Measurements from ENCODE around the gene CDKN2B-AS1.

The CDKN2B-AS1 gene

DNA sequence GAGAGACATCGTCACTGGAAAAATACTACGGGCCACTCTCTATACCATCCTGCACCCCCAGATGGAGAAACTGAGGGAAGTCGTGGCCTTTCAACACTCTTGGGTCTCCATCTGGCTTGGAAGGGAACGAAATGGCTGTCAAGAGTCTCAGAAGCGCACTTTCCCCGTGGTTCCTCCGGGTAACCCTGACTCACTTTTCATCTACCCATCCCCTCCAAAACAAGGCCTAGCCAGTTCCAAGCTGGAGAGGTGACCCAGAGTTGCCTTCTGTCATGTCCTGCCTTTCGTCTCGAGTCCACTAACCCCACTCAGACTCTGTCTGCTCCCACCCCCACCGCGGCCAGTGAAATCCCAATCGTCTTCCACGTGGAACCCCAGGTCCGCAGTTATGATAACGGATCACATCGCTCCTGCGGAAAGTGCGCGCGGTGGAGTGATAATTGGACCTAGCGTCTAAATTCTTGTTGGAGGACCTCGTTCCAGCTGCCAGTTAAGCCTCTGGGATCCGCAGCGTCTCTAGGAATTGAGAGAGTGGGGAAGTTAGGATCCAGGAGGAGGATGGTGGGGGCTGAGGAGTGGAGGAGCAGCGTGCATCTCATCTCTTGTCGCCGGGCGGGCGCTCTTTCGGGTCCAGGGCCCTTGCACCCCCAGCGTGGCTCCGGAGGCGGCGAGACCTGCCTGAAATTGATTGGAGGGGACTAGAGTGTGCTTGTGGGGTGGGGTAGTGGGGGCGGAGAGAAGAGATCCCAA is 5.0 kb upstream of the CDKN2B-AS1 start (continued):
- TF ChIP-seq ZNF501 (tag by site-specific recombination; IDR thresholded peaks at IDR 0.05) (no peak), ZNF114 (tag by site-specific recombination; IDR thresholded peaks at IDR 0.05) (no peak), ZFP37 (tag by site-specific recombination; IDR thresholded peaks at IDR 0.05) (no peak), SCRT2 (tag by site-specific recombination; IDR thresholded peaks at IDR 0.05) (no peak), ZNF174 (tag by site-specific recombination; IDR thresholded peaks at IDR 0.05) (no peak), ZNF2 (tag by site-specific recombination; IDR thresholded peaks at IDR 0.05) (no peak), ZNF138 (tag by site-specific recombination; IDR thresholded peaks at IDR 0.05; ENCODE audit: borderline replicate concordance) (no peak), ZNF623 (tag by site-specific recombination; IDR thresholded peaks at IDR 0.05) (peak; percentile 53; the same call in 1 of the 2 replicates), KLF8 (tag by site-specific recombination; IDR thresholded peaks at IDR 0.05) (0 out of 2 replicates have a peak, but pooled peaks have one; percentile 46), ZNF658 (tag by site-specific recombination; IDR thresholded peaks at IDR 0.05) (no peak), ZNF335 (tag by site-specific recombination; conservative IDR thresholded peaks at IDR 0.05) (peak; percentile 39; the same call in 1 of the 2 replicates), ZBTB20 (tag by site-specific recombination; IDR thresholded peaks at IDR 0.05) (peak; percentile 57; the same call in 1 of the 2 replicates), ZNF202 (tag by site-specific recombination; IDR thresholded peaks at IDR 0.05; ENCODE audit: borderline replicate concordance) (no peak), ZNF19 (tag by site-specific recombination; IDR thresholded peaks at IDR 0.05; ENCODE audit: low read depth) (no peak), ZNF792 (tag by site-specific recombination; IDR thresholded peaks at IDR 0.05) (no peak), REPIN1 (tag by site-specific recombination; IDR thresholded peaks at IDR 0.05; ENCODE audit: low read depth) (no peak), HOXD13 (CRISPR knock-in tag; IDR thresholded peaks at IDR 0.05; ENCODE audit: borderline replicate concordance) (no peak), ZNF776 (tag by site-specific recombination; IDR thresholded peaks at IDR 0.05; ENCODE audit: borderline replicate concordance) (no peak), KLF7 (tag by site-specific recombination; IDR thresholded peaks at IDR 0.05; ENCODE audit: borderline replicate concordance) (no peak), ZNF366 (tag by site-specific recombination; conservative IDR thresholded peaks at IDR 0.05) (no peak; the same call in 1 of the 2 replicates), YY2 (tag by site-specific recombination; IDR thresholded peaks at IDR 0.05) (no peak), ZBTB48 (tag by site-specific recombination; IDR thresholded peaks at IDR 0.05) (no peak), ZBTB21 (tag by site-specific recombination; IDR thresholded peaks at IDR 0.05) (no peak)
- TF ChIP-seq, protein P1, sequence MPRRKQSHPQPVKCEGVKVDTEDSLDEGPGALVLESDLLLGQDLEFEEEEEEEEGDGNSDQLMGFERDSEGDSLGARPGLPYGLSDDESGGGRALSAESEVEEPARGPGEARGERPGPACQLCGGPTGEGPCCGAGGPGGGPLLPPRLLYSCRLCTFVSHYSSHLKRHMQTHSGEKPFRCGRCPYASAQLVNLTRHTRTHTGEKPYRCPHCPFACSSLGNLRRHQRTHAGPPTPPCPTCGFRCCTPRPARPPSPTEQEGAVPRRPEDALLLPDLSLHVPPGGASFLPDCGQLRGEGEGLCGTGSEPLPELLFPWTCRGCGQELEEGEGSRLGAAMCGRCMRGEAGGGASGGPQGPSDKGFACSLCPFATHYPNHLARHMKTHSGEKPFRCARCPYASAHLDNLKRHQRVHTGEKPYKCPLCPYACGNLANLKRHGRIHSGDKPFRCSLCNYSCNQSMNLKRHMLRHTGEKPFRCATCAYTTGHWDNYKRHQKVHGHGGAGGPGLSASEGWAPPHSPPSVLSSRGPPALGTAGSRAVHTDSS (tag by site-specific recombination; IDR thresholded peaks at IDR 0.05), result no peak
- TF ChIP-seq, protein P2, sequence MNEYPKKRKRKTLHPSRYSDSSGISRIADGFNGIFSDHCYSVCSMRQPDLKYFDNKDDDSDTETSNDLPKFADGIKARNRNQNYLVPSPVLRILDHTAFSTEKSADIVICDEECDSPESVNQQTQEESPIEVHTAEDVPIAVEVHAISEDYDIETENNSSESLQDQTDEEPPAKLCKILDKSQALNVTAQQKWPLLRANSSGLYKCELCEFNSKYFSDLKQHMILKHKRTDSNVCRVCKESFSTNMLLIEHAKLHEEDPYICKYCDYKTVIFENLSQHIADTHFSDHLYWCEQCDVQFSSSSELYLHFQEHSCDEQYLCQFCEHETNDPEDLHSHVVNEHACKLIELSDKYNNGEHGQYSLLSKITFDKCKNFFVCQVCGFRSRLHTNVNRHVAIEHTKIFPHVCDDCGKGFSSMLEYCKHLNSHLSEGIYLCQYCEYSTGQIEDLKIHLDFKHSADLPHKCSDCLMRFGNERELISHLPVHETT (tag by site-specific recombination; IDR thresholded peaks at IDR 0.05), result no peak
- TF ChIP-seq, protein P3, sequence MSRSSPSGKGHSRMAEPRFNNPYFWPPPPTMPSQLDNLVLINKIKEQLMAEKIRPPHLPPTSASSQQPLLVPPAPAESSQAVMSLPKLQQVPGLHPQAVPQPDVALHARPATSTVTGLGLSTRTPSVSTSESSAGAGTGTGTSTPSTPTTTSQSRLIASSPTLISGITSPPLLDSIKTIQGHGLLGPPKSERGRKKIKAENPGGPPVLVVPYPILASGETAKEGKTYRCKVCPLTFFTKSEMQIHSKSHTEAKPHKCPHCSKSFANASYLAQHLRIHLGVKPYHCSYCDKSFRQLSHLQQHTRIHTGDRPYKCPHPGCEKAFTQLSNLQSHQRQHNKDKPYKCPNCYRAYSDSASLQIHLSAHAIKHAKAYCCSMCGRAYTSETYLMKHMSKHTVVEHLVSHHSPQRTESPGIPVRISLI (tag by site-specific recombination; IDR thresholded peaks at IDR 0.05), result no peak
- TF ChIP-seq, protein P4, sequence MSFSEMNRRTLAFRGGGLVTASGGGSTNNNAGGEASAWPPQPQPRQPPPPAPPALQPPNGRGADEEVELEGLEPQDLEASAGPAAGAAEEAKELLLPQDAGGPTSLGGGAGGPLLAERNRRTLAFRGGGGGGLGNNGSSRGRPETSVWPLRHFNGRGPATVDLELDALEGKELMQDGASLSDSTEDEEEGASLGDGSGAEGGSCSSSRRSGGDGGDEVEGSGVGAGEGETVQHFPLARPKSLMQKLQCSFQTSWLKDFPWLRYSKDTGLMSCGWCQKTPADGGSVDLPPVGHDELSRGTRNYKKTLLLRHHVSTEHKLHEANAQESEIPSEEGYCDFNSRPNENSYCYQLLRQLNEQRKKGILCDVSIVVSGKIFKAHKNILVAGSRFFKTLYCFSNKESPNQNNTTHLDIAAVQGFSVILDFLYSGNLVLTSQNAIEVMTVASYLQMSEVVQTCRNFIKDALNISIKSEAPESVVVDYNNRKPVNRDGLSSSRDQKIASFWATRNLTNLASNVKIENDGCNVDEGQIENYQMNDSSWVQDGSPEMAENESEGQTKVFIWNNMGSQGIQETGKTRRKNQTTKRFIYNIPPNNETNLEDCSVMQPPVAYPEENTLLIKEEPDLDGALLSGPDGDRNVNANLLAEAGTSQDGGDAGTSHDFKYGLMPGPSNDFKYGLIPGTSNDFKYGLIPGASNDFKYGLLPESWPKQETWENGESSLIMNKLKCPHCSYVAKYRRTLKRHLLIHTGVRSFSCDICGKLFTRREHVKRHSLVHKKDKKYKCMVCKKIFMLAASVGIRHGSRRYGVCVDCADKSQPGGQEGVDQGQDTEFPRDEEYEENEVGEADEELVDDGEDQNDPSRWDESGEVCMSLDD (tag by site-specific recombination; IDR thresholded peaks at IDR 0.05), result 0 out of 2 replicates have a peak, but pooled peaks have one; percentile 36
- TF ChIP-seq, protein P5, sequence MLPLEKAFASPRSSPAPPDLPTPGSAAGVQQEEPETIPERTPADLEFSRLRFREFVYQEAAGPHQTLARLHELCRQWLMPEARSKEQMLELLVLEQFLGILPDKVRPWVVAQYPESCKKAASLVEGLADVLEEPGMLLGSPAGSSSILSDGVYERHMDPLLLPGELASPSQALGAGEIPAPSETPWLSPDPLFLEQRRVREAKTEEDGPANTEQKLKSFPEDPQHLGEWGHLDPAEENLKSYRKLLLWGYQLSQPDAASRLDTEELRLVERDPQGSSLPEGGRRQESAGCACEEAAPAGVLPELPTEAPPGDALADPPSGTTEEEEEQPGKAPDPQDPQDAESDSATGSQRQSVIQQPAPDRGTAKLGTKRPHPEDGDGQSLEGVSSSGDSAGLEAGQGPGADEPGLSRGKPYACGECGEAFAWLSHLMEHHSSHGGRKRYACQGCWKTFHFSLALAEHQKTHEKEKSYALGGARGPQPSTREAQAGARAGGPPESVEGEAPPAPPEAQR (tag by site-specific recombination; IDR thresholded peaks at IDR 0.05), result no peak
- TF ChIP-seq, protein P6, sequence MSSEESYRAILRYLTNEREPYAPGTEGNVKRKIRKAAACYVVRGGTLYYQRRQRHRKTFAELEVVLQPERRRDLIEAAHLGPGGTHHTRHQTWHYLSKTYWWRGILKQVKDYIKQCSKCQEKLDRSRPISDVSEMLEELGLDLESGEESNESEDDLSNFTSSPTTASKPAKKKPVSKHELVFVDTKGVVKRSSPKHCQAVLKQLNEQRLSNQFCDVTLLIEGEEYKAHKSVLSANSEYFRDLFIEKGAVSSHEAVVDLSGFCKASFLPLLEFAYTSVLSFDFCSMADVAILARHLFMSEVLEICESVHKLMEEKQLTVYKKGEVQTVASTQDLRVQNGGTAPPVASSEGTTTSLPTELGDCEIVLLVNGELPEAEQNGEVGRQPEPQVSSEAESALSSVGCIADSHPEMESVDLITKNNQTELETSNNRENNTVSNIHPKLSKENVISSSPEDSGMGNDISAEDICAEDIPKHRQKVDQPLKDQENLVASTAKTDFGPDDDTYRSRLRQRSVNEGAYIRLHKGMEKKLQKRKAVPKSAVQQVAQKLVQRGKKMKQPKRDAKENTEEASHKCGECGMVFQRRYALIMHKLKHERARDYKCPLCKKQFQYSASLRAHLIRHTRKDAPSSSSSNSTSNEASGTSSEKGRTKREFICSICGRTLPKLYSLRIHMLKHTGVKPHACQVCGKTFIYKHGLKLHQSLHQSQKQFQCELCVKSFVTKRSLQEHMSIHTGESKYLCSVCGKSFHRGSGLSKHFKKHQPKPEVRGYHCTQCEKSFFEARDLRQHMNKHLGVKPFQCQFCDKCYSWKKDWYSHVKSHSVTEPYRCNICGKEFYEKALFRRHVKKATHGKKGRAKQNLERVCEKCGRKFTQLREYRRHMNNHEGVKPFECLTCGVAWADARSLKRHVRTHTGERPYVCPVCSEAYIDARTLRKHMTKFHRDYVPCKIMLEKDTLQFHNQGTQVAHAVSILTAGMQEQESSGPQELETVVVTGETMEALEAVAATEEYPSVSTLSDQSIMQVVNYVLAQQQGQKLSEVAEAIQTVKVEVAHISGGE (tag by site-specific recombination; conservative IDR thresholded peaks at IDR 0.05; ENCODE audit: low read depth), result no peak
